Activated CD8-positive, alpha-beta memory T cell treated with anti-CD3 and anti-CD28 coated beads, Interleukin-2, amount 10 ng/mL, durations not matched to agents 7 days and 5 days (primary cell): ENCODE measurements around the gene PARL. TPM values are rescaled to one million over a fixed set of nuclear protein-coding genes. Genes with fewer than 3 reads are reported as not detected.

Source experiments
- ATAC-seq: fragments of 150-1000 bp; cut with Tn5 transposase; one replicate; pipeline ENCODE4 v1.10.0; 2021; ENCODE audit warnings: moderate library complexity
- CTCF ChIA-PET: fragments of 350-600 bp; sonication (Branson Sonifier 250); formaldehyde crosslinking; loops from one replicate; lab custom pipeline; 2021; ENCODE audit warnings: antibody characterized with exemption; lab: Charles Lee
- DNase-seq: peaks from one replicate; pipeline ENCODE4 v3.0.0-alpha.2; 2020
- H3K27ac Mint-ChIP-seq: one replicate; pipeline ENCODE4 v1.8.0; 2021; ENCODE audit warnings: mild to moderate bottlenecking, mixed read lengths
- H3K27me3 Mint-ChIP-seq: one replicate; pipeline ENCODE4 v1.8.0; 2021; ENCODE audit warnings: mixed read lengths
- H3K36me3 Mint-ChIP-seq: one replicate; pipeline ENCODE4 v1.8.0; 2021; ENCODE audit warnings: mild to moderate bottlenecking, mixed read lengths
- H3K4me1 Mint-ChIP-seq: one replicate; pipeline ENCODE4 v1.8.0; 2021; ENCODE audit warnings: mixed read lengths
- H3K4me3 Mint-ChIP-seq: one replicate; pipeline ENCODE4 v1.8.0; 2021; ENCODE audit warnings: mild to moderate bottlenecking, moderate library complexity, mixed read lengths
- H3K9me3 Mint-ChIP-seq: one replicate; pipeline ENCODE4 v1.8.0; 2022; ENCODE audit warnings: low read depth, mixed read lengths
- total RNA-seq, 2 experiments: library from RNA; stranded (reverse); gene quantifications; one replicate each; pipeline ENCODE4 v1.2.3, GENCODE V29; 2021

Gene PARL
- total RNA-seq, 2 experiments from 2014 or later, result 48.2 to 62.3 TPM

GRCh38 chr3:183871541-183871940, 13.1 kb downstream of the PARL start:
- no peaks in the 10 kb centered on the region for H3K9me3 Mint-ChIP-seq
- CTCF ChIA-PET, result interaction anchor here (3.2 kb wide), 1 partner anchor 13 kb away, joined by 13 read pairs; the partner anchor contains the start of gene PARL
- H3K27ac Mint-ChIP-seq, result no peak overlapping the region
- H3K36me3 Mint-ChIP-seq, result peaks cover 12% of the 10 kb centered on the region
- ATAC-seq (no peak), DNase-seq (no peak)
- H3K4me3 Mint-ChIP-seq, result no peak overlapping the region
- no peaks in the 10 kb centered on the region for H3K27me3 Mint-ChIP-seq
- H3K4me1 Mint-ChIP-seq, result peaks cover 15% of the 10 kb centered on the region

- Mint-ChIP-seq H3K36me3 (peaks cover 15% of the 10 kb centered on the region), H3K4me1 (peaks cover 14% of the 10 kb centered on the region), H3K27me3 (no peaks in the 10 kb centered on the region), H3K4me3 (no peak overlapping the region), H3K9me3 (no peaks in the 10 kb centered on the region), H3K27ac (no peak overlapping the region)
- ATAC-seq, result no peak
- CTCF ChIA-PET, result interaction anchor here (3.2 kb wide), 1 partner anchor 14 kb away, joined by 13 read pairs; the partner anchor contains the start of gene PARL
- DNase-seq, result no peak
These were observed 14.1 kb downstream of the PARL start for GRCh38 chr3:183870563-183870962.

GRCh38 chr3:183868796-183869195, 15.9 kb downstream of the PARL start:
- Mint-ChIP-seq H3K4me3 (no peak overlapping the region), H3K4me1 (peaks cover 14% of the 10 kb centered on the region), H3K27me3 (no peaks in the 10 kb centered on the region), H3K9me3 (no peaks in the 10 kb centered on the region), H3K36me3 (peaks cover 19% of the 10 kb centered on the region), H3K27ac (no peak overlapping the region)
- DNase-seq (no peak), ATAC-seq (no peak)
- CTCF ChIA-PET, result interaction anchor here (3.2 kb wide), 1 partner anchor 16 kb away, joined by 13 read pairs; the partner anchor contains the start of gene PARL

GRCh38 chr3:183862610-183863009, 22.1 kb downstream of the PARL start:
- ATAC-seq, result no peak
- H3K36me3 Mint-ChIP-seq, result peaks cover 31% of the 10 kb centered on the region

GRCh38 chr3:183857863-183858262, 26.8 kb downstream of the PARL start:
- DNase-seq (no peak), ATAC-seq (no peak)
- CTCF ChIA-PET, result interaction anchor here (0.7 kb wide), 1 partner anchor 27 kb away, joined by 3 read pairs; the partner anchor contains the start of gene PARL
- no peak overlapping the region for H3K4me3 Mint-ChIP-seq
- H3K27ac Mint-ChIP-seq, result no peak overlapping the region
- no peaks in the 10 kb centered on the region for H3K9me3 Mint-ChIP-seq
- peaks cover 39% of the 10 kb centered on the region for H3K36me3 Mint-ChIP-seq
- H3K27me3 Mint-ChIP-seq, result no peaks in the 10 kb centered on the region
- H3K4me1 Mint-ChIP-seq, result peaks cover 2% of the 10 kb centered on the region

More at GRCh38 chr3:183862610-183863009, 22.1 kb downstream of the PARL start:
- no peak overlapping the region for H3K4me3 Mint-ChIP-seq
- CTCF ChIA-PET, result interaction anchor here (1.1 to 2.1 kb wide), 2 partner anchors 22 to 23 kb away, joined by 3 to 8 read pairs; partner anchors contain the start of gene PARL
- no peaks in the 10 kb centered on the region for H3K27me3 Mint-ChIP-seq
- no peaks in the 10 kb centered on the region for H3K9me3 Mint-ChIP-seq
- no peaks in the 10 kb centered on the region for H3K4me1 Mint-ChIP-seq
- DNase-seq, result no peak
- no peak overlapping the region for H3K27ac Mint-ChIP-seq

GRCh38 chr3:183854318-183855035, 30.2 kb downstream of the PARL start:
- H3K27me3 Mint-ChIP-seq, result no peaks in the 10 kb centered on the region
- H3K36me3 Mint-ChIP-seq, result peaks cover 35% of the 10 kb centered on the region
- no peak overlapping the region for H3K4me3 Mint-ChIP-seq
- H3K4me1 Mint-ChIP-seq, result peaks cover 2% of the 10 kb centered on the region
- H3K27ac Mint-ChIP-seq, result no peak overlapping the region
- CTCF ChIA-PET, result no interaction called here
- no peak for DNase-seq
- ATAC-seq, result no peak
- no peaks in the 10 kb centered on the region for H3K9me3 Mint-ChIP-seq

- Mint-ChIP-seq H3K9me3 (no peaks in the 10 kb centered on the region), H3K4me3 (no peak overlapping the region), H3K36me3 (peaks cover 26% of the 10 kb centered on the region), H3K27me3 (no peaks in the 10 kb centered on the region), H3K27ac (no peak overlapping the region), H3K4me1 (peaks cover 3% of the 10 kb centered on the region)
- no peak for ATAC-seq
- CTCF ChIA-PET, result no interaction called here
- DNase-seq, result no peak
These were observed 38.9 kb downstream of the PARL start for GRCh38 chr3:183845608-183846288.

GRCh38 chr3:183845090-183845489, 39.6 kb downstream of the PARL start:
- Mint-ChIP-seq H3K4me1 (peaks cover 3% of the 10 kb centered on the region), H3K9me3 (no peaks in the 10 kb centered on the region), H3K36me3 (peaks cover 24% of the 10 kb centered on the region), H3K4me3 (no peak overlapping the region), H3K27ac (no peak overlapping the region), H3K27me3 (no peaks in the 10 kb centered on the region)
- ATAC-seq, result no peak
- CTCF ChIA-PET, result no interaction called here
- DNase-seq, result no peak

- no peak for DNase-seq
- no peak for ATAC-seq
- Mint-ChIP-seq H3K4me3 (no peak overlapping the region), H3K27ac (no peak overlapping the region), H3K9me3 (no peaks in the 10 kb centered on the region), H3K36me3 (peaks cover 28% of the 10 kb centered on the region), H3K4me1 (peaks cover 3% of the 10 kb centered on the region), H3K27me3 (no peaks in the 10 kb centered on the region)
- CTCF ChIA-PET, result interaction anchor here (0.8 kb wide), 1 partner anchor 173 kb away, joined by 3 read pairs; the partner anchor contains the start of gene ABCC5
These were observed 40.1 kb downstream of the PARL start for GRCh38 chr3:183844606-183845005.

- Mint-ChIP-seq H3K4me3 (no peak overlapping the region), H3K27me3 (no peaks in the 10 kb centered on the region), H3K4me1 (peaks cover 3% of the 10 kb centered on the region), H3K9me3 (no peaks in the 10 kb centered on the region), H3K36me3 (peaks cover 23% of the 10 kb centered on the region), H3K27ac (no peak overlapping the region)
- CTCF ChIA-PET, result interaction anchor here (1.4 kb wide), 1 partner anchor 23 kb away, joined by 3 read pairs; no protein-coding TSS in a partner anchor
- DNase-seq (no peak), ATAC-seq (no peak)
These were observed 44.9 kb downstream of the PARL start for GRCh38 chr3:183839751-183840150.

- Mint-ChIP-seq H3K9me3 (no peaks in the 10 kb centered on the region), H3K36me3 (peaks cover 21% of the 10 kb centered on the region), H3K4me1 (peaks cover 2% of the 10 kb centered on the region), H3K27ac (no peak overlapping the region), H3K4me3 (no peak overlapping the region), H3K27me3 (no peaks in the 10 kb centered on the region)
- no peak for ATAC-seq
- DNase-seq, result no peak
- CTCF ChIA-PET, result no interaction called here
These were observed 46.8 kb downstream of the PARL start for GRCh38 chr3:183837894-183838293.

- H3K36me3 Mint-ChIP-seq, result peaks cover 23% of the 10 kb centered on the region
- peaks cover 2% of the 10 kb centered on the region for H3K4me1 Mint-ChIP-seq
- no peak for DNase-seq
- no peaks in the 10 kb centered on the region for H3K9me3 Mint-ChIP-seq
- H3K27me3 Mint-ChIP-seq, result no peaks in the 10 kb centered on the region
- ATAC-seq, result no peak
- CTCF ChIA-PET, result no interaction called here
- no peak overlapping the region for H3K4me3 Mint-ChIP-seq
- no peak overlapping the region for H3K27ac Mint-ChIP-seq
These were observed 47.3 kb downstream of the PARL start for GRCh38 chr3:183837390-183837789.

GRCh38 chr3:183833516-183833915, 51.2 kb downstream of the PARL start:
- H3K27me3 Mint-ChIP-seq, result no peaks in the 10 kb centered on the region
- H3K4me3 Mint-ChIP-seq, result no peak overlapping the region
- CTCF ChIA-PET, result interaction anchor here (1.3 kb wide), 1 partner anchor 12 kb away, joined by 3 read pairs; no protein-coding TSS in a partner anchor
- no peaks in the 10 kb centered on the region for H3K9me3 Mint-ChIP-seq
- H3K36me3 Mint-ChIP-seq, result peaks cover 5% of the 10 kb centered on the region
- H3K27ac Mint-ChIP-seq, result no peak overlapping the region
- peaks cover 2% of the 10 kb centered on the region for H3K4me1 Mint-ChIP-seq
- ATAC-seq, result no peak
- no peak for DNase-seq
